Glomerular visceral epithelial cell (primary cell): ENCODE data around the gene CDK5R1.

Experiments used
- DNase-seq: peaks from one replicate; pipeline ENCODE4 v3.0.0-alpha.2; 2016; ENCODE audit errors: extremely low spot score

The CDK5R1 gene

DNA sequence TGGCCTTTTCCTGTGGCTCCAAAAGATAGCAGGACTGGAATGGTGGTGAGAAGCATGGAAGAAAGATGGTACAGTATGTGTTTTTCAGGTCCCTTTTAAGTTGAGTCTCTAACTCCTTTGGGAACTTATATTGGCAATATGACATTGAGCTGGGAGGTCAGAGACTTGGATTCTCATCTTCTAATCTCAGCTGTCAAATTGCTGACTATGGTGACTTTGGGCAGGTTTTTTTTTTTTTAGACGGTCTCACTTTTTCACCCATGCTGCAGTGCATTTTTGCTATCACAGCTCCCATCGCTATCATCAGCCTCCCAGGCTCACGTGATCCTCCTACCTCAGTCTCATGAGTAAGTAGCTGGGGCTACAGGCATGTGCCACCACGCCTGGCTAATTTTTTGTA, 15.1 kb upstream of the CDK5R1 start:
- no peak for DNase-seq

DNA sequence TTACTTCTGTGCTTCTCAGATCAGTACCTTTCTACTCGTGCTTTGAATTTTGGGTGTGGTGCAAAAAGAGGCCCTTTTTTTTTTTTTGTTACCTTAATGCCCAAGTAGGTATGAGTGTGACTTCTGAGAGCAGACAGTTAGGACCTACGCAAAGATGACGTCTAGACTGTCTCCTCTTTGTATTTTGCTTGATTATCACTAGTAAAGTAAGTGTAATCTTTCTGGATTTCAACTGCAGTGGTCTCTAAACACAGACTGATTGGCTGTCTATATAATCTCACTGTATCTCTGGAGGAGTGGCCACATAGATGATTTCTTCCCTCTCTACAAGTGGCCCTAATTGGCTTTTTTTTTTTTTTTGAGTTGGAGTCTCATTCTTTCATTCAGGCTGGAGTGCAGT, 11.5 kb upstream of the CDK5R1 start:
- DNase-seq: no peak

DNA sequence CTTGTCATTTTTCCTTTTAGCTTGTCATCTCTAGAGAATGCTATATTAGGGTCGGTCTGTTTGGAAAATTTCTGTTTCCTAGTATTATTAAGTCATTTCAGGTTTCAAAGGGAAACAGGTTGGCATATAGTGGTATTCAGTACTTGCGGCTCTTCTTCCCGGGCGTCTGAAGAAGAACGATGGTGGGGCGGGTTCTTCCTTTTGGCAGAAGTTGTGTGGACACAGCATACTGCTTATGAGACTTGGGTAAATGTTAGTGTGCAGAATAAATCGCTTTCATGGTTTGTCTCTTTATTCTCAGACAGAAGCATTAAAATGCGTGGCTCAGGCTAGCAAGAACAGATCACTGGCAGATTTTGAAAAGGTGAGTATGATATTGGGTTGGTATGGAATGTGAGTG, 9.6 kb upstream of the CDK5R1 start:
- DNase-seq: no peak

DNA sequence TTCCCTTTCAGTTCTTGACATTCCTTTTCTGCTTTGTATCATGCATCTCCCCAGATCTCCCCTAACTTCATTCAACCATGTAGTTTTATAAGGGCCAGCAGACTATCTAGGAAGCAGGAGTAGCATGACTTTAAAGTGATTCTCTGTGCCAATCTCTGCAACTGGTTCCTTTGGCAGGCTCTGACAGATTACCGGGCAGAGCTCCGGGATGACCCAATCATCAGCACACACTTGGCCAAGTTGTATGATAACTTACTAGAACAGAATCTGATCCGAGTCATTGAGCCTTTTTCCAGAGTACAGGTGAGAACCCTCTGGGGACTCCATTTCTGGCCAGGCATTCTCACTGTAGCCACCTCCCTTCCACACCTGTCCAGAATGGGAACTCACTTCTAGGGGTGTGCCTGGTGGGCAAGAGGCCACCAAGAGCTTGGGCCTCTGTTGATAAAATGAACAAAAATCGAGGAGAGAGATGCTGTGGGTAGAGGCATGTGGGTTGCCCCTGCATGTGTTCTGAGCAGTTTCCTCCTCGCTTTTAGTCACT, 7.6 kb upstream of the CDK5R1 start:
- no peak for DNase-seq

DNA sequence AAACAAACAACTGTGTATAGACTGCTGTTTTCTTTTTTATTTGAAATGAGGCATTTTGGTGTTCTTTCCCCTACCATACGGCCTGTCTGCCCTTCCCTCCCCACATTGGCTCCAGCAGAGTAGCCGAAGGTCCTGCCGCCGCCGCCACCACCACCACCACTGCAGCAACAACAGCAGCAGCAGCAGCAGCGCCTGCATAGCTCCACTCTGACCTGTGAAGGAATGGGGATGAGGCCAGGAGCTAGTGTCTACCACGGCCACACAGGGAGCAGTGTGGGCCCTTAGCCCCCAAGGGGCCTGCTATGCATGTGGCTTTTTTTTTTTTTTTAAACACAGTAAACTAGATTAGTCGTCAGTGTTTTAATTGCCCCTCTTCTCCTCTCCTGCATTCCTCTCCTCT, 5.6 kb upstream of the CDK5R1 start:
- DNase-seq: no peak

DNA sequence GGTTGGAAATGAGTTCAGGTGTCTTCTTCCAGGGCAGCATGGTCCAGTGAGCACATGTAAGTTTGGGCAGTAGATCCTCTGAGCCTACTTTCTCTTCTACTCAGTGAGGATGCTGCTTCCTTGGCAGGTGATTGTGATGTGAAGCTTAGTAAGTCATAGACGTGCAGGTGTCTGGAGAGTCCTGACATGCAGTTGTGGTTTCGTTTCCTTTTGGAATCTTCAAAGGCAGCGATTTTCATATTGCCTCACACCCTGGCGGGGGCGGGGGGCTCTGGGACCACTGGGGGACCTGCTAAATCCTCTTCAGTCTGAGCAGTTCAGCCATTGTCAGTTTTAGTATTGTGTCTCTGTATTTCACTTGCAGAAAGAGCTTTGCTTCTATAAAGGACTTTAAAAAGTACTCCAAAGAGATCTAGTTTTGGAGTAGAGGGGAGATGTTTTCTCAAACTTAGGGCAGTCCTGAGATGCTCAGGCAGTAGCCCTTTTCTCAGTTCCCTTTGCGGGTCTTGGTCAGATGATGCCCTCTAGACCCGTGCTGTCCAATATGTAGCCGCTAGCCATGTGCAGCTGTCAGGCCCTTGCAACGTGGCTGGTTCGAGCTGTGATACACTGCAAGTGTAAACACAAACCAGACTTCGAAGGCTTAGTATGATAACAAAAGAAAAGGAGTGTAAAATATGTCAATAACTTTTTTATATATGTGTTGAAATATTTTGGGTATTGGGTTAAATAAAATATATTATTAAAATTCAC, 4.0 kb upstream of the CDK5R1 start:
- no peak for DNase-seq

DNA sequence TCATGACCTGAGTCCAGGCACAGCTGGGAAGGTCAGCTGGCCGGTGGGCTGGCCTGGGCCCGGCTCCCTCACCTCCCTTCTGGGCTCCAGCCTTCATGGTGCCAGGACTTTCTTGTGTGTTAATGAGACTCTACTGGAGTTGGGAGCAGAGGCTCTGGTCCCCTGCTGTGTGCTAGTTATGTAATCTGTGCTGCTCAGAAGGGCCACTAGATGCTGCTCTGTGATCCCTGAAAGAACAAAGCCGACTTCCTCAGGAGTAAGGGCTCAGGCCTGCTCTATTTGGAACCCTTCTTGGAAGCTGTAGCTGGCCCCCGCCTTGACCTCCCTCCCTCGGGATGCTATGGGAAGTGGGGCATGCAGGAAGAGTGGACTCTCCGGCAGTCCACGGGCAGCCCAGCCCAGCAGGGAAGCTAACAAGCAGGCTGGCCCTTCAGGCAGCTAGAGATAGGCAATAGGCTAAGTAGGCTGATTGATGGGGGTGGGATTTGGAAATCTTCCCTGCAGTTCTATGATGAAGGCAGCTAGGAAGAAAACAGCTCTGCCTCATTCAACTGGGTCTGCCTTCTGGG, 3.3 kb upstream of the CDK5R1 start:
- DNase-seq: peak; percentile 50

DNA sequence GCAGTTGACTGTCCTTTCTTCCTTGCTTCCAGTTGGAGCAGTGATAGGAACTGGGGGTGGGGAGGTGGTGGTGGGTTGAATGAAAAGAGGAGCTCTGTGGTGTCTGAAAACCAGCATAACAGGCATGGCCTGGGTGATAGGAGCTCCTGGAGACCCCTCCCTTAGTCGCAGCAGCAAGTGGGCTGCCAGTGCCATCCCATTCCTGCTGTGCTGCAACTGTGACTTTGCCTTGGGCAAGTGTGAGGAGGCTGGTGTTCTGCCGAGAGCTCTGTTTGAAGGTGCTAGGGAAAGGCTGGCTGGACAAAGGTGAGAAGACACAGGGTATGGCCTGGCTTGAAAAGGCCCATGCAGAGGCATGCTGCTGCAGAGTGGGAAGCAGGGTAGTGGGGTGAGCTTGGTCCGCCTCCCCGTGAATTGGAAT, 2.7 kb upstream of the CDK5R1 start:
- DNase-seq: no peak

DNA sequence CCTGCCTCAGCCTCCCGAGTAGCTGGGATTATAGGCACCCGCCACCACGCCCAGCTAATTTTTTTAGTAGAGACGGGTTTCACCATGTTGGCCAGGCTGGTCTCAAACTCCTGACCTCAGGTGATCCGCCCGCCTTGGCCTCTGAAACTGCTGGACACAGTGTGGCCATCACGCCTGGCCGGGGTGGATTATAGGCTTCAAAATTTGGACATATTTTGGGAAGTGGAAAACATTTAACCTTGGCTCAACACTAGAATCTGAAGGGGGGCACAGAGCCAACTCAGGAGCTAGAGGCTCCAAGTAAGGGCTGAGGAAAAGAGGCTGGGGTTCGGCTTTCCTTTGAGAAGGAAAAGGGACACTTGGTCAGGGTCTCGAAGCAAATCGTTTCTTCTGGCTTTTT, 2.2 kb upstream of the CDK5R1 start:
- no peak for DNase-seq

DNA sequence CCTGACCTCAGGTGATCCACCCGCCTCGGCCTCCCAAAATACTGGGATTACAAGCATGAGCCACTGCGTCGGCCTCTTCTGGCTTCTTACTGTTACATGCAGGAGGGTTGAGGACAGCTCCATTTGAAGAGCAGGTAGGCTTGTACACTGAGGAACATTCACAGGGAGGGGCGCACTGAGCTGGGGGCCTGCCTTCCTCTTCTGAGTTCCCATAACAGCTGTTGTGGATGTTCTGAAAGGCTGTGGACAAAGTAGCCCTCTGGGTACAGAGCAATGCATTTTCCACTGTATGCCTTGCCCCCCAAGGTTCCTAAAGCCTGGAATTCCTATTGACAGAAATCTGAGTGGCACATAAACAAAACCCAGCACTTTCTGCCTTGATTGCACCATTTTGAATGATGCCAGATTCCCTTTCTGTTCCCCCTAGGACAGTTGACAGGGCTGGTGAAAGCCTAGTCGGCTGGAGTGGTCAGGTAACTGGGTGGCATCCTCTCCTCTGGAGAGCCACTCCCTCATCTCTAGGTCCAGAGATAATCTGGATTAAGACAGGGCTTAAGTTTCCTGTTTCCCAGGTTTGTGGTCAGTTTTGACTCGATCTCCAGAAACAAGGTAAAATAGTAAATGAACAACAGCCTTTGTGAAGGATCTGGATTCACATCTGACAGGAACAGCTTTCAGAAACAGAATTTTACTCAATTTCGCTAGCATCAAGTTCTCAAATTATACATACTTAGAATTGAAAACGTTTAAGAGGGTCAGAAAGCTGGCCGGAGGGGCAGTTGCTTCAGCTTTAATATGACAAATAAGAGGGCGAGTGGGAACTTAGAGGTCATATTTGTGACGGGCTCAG, 1.3 kb upstream of the CDK5R1 start:
- DNase-seq: no peak

DNA sequence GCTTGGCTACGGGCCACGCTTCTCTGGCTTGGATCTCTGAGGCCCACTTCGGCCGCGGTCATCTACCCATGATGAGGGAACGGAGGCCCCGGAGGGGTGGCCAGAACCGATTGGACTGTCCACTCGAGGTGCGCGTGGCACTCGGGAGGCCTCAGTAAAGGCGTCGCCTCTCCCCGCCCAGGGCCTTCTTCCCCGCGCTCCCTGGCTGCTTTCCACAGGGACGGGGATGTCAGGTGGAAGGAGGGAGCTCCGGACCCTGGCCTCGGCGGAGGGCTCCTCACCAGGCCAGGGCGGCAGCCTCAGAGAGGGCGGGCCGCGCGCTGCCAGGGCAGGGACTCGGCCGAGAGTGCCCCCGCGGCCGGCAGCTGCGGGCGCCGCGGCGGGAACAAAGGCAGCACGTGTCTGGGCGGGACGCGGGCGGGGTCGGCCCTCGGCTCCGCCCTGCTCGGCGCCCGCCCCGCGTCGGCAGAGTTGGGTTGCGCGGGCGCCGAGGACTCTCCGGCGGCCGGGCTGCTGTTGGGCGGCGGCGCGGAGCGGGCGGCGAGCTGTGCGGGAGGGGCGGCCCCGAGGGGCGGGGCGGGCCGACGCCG, 587 bp upstream of the CDK5R1 start:
- peak; percentile 79 for DNase-seq

DNA sequence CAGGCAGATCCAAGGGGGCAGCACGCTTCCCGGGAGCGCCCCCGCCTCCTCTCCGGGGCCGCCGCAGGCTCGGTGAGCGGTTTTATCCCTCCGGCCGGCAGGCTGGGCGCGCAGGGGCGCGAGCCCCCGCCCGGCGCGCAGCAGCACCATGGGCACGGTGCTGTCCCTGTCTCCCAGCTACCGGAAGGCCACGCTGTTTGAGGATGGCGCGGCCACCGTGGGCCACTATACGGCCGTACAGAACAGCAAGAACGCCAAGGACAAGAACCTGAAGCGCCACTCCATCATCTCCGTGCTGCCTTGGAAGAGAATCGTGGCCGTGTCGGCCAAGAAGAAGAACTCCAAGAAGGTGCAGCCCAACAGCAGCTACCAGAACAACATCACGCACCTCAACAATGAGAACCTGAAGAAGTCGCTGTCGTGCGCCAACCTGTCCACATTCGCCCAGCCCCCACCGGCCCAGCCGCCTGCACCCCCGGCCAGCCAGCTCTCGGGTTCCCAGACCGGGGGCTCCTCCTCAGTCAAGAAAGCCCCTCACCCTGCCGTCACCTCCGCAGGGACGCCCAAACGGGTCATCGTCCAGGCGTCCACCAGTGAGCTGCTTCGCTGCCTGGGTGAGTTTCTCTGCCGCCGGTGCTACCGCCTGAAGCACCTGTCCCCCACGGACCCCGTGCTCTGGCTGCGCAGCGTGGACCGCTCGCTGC, 832 bp downstream of the CDK5R1 start:
- DNase-seq: no peak

DNA sequence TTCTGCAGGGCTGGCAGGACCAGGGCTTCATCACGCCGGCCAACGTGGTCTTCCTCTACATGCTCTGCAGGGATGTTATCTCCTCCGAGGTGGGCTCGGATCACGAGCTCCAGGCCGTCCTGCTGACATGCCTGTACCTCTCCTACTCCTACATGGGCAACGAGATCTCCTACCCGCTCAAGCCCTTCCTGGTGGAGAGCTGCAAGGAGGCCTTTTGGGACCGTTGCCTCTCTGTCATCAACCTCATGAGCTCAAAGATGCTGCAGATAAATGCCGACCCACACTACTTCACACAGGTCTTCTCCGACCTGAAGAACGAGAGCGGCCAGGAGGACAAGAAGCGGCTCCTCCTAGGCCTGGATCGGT, 1.4 kb downstream of the CDK5R1 start:
- DNase-seq: no peak

DNA sequence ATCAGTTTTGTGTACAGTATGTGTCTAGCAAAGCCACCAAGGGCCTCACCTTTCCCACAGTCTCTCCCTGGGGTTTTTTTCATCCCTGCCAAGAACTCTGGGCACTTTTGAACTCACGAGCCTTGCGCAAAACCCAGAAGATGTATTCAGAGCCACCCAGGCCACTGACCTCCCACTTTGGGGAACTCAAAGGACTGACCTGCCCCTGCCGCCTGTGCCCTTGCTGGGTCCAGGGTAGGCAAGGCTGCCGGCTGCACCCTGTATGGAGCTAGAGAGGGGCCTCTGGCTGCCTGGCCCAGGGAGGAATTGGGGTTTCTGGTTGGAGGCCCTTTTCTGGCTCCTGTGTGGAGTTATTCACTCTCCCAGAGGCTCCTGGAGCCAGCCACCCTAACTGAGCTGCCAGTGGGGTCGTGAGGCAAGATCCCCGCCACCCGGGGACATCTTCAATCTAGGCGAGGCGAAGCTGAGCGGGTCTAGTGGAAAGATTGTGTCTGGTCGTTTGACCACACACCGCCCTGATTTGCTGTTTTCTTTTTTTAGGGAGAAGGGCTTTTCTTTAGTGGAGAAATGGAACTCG, 1.9 kb downstream of the CDK5R1 start:
- DNase-seq: no peak

DNA sequence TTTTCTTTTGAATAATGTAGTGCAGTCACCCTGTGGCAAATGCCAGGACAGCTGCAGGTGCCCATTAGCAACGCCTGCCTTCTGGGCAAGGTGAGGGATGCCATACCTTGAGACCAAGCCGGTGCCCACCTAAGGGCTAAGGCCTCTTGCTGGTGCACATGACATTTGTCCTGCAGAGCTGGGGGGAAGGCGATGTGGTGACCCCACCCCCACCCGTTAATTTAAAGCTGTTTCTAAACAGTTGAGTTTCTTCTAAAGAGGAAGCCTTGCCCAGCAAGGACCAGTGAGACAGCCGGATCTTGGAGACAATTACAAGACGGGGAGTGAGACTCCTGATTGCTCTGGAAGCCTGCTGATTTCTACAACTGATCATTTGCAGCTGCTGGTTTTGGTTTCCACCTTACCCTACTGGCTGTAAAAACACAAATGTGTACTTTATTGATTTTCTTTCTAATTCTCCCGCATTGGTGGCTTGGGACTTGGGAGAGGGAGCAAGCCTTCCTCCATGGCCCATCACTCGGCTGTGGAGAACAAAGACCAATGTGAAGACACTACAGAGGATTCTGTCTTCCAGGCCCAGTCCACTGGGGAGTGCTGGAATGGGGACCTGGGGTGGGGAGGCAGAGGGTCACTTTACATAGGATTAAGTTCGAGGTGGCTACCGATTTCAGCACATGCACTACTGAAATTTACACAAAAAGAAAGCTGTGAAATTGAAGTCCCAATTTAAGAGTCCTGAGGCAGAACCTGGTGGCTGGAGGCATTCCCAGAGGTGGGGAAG, 2.7 kb downstream of the CDK5R1 start:
- no peak for DNase-seq

DNA sequence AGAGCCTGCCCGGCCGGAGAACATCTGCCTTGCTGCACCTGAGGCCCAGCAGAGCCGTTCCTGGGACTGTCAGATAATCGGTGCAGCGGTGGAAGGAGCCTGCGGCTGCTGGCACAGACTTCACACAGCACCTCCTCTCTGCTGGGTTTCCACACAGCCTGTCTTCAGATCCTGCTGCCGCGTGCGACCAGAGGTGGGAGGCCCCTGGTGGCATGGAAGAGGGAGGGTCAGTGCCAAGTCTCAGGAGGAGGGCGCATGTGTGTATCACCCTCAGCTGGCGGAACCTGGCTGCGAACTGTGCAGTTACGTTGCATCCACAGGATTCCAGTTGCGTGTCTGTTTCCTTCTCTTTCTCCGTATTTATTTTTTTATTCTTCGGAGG, 3.3 kb downstream of the CDK5R1 start:
- no peak for DNase-seq

DNA sequence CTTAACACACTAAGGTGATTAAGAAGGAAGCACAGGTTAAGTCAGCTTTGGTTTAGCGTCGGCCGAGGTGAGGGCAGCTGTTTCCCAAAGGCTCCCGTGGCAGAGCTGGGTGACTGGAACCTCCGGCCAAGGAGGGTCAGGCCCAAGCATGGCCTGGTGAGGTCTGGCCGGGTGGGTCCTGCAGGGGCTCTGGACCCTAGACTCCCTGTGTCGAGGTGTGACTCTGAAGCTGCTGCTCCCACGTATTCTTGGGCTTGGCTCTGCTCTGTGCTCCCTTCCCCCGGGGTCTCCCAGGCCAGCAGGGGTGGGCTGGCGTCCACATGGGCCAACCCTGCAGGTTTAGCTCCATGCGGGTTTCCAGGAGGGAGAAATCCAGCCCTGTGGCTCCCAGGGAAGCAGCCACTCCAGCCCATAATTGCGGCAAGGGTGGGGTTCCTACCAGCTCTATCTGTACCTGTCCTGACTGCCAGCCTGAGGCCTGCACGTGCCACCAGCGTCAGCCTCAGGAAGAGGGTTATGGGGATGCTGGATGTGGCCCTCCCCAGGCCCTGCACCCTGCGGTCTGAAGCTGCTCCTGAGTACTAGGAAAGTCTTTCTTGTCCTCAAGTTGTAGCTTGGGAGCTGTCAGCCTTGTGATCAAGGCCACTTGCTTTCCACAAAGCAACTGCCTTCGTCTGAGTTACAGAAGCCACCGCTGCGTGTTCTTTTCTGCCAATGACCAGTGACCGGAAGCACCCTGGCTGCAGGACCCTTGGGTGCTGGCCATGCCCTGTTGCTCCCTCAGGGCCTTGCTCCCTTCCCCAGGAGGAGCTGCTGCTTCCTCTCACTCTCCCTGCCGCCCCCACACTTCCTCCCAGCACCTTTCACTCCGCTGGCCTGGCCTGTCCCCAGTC, 4.8 kb downstream of the CDK5R1 start:
- no peak for DNase-seq

DNA sequence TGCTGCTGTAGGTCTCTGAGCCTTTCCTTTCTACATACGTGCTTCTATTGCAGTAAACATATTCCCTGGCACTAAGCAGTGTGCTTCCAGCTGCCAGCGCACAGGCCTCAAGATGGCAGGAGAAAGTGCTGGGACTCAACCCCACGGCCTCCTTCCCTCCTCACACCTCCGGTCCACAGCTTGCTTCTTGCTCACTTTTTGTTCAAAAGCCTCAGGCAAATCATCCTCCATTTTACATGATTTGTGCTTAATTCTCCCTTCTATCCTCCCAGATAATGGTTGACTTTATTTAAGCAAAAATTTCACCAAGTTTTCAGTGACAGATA, 5.4 kb downstream of the CDK5R1 start:
- DNase-seq: no peak

DNA sequence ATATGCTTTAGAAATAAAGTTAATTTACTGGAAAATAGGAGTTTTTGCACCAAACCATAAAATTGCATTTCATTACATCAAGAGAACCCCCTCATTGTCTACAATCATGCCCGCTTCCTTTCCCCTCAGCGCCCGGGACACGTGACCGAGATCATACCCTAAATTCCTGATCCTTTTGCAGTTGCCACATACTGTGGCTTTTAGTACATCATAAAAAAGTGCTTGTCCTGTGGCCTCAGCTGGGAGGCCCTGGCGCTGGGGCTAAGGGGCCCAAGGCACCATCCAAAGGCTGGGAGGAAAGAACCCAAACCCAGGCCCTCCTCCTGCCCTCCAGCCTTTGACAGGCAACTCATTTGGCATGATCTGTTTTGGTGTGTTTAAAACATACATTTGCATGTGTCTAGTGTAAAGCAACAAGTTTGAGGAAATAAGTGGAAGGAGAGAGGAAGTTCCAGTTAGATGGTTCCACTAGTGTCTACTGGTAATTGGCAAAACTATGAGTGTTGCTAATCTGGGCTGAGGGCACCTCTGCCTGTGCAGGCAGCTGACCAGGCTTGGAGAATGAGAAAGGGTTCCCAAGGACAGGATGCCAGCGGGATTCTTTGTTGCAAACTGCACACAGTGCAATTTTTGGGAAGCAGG, 6.0 kb downstream of the CDK5R1 start:
- DNase-seq: no peak
